HG03457 (cell line): ENCODE results near the gene MYO9B.
"Not testable (repeated sequence)": the region's sequence is repeated elsewhere in the genome, so short reads cannot be mapped to it uniquely, and the experiment has no call there.

ENCODE experiments used
- ATAC-seq: cut with Tn5 transposase; IDR thresholded peaks from one replicate; pipeline ENCODE4 v1.9.1; 2021; ENCODE audit warnings: moderate number of reproducible peaks; ENCODE audit not compliant: unreplicated experiment

MYO9B gene

DNA sequence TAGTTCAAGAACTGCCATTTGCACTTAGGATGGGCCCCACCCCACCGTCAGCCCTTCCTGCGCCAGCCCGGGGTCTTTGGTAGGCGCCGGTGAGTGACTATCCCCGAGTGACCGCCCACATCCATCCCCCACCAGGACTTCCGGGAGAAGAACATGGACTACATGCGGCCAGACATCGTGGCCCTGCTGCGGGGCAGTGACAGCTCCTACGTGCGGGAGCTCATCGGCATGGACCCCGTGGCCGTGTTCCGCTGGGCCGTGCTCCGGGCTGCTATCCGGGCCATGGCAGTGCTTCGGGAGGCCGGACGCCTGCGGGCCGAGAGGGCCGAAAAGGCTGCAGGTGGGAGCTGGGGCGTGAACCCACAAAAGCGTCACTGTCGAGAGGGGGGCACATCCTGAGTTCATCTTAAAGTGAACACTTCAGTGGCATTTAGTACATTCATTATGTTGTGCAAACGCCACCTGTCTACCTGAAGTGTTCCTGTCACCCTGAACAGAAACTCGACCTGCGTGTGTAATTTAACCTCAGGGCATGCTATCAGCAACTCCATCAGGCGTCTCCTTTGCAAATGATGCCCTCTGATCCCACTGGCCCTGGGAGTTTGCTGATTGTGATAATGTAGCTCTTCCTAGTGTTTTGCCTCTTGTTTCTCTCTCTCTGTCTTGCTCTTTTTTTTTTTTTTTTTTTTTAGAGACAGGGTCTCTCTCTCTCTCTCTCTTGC is 97.2 kb downstream of the MYO9B start:
- no peak for ATAC-seq

DNA sequence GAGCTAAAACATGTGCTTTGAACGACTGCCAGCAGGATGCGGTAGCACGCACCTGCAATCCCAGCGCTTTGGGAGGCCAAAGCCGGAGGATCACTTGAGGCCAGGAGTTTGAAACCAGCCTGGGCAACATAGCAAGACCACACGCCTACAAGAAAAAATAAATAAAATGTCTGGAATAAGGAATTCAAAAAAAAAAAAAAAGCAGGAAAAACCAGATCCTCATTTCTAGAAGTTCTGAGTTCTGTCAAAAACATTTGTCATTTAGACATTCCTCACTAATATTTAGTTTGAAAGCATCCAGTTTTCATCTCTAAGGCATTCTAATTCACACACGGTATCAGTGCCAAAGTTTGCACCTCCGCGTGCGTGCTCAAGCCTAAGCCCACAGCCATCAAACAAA is 102.7 kb downstream of the MYO9B start:
- no peak for ATAC-seq

DNA sequence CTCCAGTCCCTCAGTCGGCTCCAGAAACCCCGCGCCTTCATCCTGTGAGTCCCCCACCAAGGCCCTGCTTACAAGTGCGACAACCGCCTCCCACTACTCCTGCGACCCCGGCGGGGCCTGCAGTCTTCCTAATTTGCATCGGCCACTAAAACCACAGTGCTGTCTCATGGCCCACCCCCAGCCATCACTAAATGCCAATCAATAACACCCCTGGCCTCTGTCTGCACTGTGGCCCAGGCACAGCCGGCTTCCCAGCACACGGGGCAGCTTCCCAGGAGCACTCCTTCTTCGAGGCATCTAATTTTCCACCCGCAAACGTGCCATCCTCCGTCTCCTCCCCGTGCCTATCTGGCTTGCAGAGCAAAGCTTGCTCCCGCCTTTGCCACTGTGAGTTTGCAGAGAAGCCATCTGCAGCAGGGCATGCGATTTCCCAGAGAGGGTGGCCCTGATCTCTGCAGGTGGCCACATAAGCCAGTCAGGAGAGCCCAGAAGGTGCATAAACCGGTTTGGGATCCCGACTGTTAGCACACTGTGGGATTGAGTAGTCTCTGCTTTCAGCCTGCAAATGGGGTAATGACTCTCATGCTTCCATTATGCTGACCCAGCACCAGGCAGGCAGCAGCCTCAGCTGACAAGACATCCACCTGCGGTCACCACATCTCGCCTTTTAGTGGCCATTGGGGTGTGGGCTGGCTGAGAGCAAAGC is 105.6 kb downstream of the MYO9B start:
- no peak for ATAC-seq

DNA sequence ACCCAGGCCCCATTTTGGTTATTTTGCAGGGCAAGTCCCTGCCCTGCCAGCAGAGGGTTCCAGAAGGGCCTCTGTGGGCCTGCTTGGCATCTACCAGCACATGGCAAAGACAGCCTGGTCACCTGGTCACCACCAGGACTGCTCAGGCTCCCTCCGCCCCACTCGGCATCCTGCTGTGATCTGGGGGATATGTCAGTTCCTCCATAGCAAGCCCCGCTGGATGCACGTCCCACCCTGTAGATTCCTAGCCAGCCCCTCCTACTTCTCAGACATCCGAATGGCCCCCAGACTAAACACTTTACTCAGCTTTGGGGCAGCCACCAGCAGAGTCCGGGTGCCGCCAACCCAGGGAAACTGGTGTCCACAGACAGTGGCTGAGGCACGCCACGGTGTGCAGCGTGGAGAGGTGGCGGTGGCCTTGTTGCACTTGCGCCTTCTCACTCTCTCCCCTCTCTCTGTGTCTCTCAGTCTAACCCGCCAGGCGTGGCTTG is 107.7 kb downstream of the MYO9B start:
- ATAC-seq, result no peak

DNA sequence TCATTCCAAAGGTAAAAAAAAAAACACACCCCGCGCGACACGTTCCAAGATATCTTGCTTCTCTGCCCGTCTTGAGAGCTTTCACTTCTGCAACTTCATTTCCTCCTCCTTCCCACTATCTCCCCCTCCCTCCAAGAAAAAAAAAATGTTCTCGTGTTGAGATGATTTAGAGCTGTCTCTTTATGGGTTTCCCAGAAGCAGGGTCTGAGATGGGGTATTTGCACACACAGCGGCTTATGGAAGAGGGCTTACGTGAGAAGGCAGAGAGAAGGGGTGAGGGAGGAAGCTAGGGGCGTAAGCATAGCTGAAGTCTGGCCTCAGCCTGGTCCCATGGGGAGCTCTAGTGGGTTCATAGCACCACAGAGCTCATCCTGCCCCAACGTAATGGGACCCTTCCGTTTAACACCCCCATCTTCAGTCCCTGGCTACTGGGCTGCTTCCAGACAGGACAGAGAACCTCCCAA is 108.3 kb downstream of the MYO9B start:
- no peak for ATAC-seq

DNA sequence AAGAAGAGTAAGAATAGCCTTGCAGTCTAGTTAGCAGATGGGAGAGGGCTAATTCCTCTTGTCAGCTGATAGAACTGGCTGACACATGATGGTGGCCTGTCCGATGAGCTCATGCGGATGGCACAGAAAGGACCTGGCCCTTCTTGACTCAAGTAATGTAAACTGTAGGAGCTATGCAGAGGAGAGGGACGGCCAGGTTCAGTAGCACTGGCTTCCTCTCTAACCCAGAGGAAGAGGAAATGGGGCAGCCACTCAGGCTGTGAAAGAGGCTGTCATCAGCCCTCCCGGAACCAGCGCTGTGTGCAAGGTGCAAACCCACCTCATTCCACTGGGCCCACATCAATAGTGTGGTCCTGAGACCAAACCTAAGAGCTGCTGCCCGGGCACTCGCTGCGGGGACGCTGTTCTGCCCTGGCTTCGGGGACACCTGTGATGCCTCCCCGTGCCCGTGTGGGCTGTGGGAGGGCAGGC is 108.8 kb downstream of the MYO9B start:
- no peak for ATAC-seq

DNA sequence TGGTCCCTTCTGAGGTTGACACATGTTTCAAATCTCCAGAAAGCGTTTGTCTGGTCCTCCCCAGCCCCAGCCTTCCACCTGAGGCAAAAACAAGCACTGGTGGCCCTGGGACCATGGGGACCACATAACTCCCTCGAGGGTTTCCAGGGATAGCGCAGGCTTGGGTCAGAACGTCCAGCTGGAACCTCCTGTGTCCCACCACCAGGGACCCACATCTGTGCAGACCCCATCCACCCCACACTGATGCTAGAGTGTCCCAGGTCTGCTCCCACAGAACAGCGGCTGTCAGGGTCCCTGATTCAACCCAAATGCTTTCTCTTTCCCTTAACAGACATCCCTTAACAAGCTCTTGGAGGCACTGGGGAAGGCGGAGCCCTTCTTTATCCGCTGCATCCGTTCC is 110.0 kb downstream of the MYO9B start:
- ATAC-seq, result no peak

DNA sequence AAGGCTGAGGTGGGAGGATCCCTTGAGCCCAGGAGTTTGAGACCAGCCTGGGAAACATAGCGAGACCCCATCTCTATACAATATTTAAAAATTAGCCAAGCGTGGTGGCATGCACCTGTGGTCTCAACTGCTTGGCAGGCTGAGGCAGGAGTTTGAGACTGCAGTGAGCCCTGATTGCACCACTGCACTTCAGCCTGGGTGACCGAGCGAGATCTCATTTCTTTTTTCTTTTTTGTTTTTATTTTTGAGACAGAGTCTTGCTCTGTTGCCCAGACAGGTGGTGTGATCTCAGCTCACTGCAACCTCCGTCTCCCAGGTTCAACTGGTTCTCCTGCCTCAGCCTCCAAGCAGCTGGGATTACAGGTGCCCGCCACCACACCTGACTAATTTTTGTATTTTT is 116.2 kb downstream of the MYO9B start:
- not testable (repeated sequence) for ATAC-seq

DNA sequence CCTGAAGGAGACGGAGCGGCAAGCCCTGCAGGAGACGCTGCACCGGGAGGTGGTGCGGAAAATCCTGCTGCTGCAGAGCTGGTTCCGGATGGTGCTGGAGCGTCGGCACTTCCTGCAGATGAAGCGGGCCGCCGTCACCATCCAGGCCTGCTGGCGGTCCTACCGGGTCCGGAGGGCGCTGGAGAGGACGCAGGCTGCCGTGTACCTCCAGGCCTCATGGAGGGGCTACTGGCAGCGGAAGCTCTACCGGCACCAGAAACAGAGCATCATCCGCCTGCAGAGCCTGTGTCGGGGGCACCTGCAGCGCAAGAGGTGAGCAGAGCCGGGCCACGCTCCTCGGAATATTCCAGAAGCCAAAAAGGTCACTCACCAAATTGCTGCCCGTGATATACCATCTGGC is 117.2 kb downstream of the MYO9B start:
- no peak for ATAC-seq

DNA sequence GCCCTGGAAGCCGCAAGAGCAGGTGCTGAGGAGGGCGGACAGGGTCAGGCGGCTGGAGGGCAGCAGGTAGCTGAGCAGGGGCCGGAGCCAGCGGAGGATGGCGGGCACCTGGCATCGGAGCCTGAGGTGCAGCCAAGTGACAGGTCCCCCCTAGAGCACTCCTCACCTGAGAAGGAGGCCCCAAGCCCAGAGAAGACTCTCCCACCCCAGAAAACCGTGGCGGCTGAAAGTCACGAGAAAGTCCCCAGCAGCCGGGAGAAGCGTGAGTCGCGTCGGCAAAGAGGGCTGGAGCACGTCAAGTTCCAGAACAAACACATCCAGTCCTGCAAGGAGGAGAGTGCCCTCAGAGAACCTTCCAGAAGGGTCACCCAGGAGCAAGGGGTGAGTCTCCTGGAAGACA is 119.0 kb downstream of the MYO9B start:
- no peak for ATAC-seq

DNA sequence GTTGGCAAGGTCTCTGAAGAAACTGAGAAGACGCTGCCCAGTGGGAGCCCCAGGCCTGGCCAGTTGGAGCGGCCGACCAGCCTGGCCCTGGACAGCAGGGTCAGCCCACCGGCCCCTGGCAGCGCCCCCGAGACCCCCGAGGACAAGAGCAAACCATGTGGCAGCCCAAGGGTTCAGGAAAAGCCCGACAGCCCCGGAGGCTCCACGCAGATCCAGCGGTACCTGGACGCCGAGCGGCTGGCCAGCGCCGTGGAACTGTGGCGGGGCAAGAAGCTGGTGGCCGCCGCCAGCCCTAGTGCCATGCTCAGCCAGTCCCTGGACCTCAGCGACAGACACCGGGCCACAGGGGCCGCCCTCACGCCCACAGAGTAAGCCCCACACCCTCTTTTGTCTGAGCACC is 119.5 kb downstream of the MYO9B start:
- ATAC-seq, result no peak

DNA sequence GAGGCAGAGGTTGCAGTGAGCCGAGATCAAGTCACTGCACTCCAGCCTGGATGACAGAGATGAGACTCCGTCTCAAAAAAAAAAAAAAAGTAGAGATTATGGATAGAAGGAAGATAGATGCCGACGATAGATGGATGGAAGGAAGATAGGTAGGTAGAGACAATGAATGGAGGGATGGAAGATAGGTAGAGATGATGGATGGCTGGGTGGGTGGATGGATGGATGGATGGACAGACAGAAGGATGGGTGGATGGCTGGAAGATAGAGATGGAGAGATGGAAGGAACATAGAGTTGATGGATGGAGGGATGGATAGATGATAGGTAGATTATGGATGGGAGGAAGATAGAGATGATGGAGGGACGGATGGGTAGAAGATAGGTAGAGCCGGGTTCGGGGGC is 121.0 kb downstream of the MYO9B start:
- no peak for ATAC-seq

DNA sequence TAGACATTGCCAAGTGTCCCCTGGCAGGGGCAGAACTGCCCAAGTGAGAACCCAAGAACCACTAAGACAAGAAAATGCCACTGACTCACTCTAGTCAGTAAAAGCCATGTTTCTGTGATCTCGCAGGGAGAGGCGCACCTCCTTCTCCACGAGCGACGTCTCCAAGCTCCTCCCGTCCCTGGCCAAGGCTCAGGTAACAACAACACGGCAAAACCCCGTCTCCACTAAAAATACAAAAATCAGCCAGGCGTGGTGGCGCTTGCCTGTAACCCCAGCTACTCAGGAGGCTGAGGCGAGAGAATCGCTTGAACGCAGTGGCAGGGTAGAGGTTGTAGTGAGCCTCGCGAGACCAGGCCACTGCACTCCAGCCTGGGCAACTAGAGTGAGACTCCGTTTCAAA is 122.1 kb downstream of the MYO9B start:
- no peak for ATAC-seq

DNA sequence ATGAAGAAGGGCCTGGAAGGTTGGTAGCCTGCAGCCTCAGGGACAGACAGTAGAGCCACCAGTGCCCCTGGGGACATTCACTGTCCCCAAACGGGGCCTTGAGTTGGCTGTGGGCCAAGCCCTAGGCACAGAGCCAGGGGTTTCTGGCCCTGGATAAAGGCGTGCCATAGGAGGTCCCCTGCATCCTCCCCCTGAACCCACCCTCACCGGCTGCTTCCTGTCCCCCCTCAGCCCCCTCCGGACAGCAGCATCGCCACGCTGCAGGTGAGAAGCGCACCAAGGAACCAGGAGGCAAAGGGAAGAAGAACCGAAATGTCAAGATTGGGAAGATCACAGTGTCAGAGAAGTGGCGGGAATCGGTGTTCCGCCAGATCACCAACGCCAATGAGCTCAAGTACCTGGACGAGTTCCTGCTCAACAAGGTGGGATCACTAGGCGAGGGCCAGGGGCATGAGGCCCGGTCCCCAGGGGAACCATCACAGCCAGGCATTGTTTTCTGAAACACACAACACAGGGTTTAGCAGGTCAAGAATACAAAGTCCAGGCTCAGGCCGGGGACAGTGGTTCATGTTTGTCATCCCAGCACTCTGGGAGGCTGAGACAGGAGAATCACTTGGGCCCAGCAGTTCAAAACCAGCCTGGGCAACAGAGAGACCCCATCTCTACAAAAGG is 125.0 kb downstream of the MYO9B start:
- ATAC-seq, result no peak

DNA sequence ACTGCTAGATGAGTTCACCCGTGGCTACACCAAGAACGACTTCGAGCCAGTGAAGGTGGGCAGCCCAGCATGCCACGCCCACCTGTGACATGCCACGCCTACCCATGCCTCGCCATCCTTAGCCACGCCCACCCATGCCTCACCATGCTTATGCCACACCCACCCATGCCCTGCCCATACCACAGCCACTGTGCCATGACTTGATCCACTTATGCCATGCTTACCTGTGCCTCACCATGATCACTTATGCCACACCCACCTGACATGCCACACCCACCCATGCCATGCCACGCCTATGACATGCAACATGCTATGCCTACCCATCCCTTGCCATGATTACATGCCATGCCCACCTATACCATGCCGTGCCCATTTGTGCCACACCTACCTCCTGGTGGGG is 126.7 kb downstream of the MYO9B start:
- ATAC-seq, result no peak

DNA sequence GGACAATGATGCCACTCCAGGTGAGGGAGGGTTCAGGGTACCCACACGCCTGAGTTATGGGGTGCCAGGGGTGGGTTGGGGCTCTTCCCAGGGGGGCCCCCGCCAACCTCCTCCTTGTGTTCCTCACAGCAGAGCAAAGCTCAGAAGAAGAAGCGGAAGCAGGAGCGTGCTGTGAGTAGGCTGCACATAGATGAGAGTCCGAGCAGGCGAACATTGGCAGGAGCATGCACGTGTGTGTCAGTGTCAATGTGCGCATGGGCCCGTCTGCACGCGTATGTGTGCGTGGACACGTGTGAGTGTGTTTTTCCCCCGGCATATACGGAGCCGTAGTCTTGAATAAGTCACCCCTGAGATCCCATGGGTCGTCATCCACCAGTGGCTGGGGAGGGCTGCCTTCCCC is 127.1 kb downstream of the MYO9B start:
- ATAC-seq, result no peak

DNA sequence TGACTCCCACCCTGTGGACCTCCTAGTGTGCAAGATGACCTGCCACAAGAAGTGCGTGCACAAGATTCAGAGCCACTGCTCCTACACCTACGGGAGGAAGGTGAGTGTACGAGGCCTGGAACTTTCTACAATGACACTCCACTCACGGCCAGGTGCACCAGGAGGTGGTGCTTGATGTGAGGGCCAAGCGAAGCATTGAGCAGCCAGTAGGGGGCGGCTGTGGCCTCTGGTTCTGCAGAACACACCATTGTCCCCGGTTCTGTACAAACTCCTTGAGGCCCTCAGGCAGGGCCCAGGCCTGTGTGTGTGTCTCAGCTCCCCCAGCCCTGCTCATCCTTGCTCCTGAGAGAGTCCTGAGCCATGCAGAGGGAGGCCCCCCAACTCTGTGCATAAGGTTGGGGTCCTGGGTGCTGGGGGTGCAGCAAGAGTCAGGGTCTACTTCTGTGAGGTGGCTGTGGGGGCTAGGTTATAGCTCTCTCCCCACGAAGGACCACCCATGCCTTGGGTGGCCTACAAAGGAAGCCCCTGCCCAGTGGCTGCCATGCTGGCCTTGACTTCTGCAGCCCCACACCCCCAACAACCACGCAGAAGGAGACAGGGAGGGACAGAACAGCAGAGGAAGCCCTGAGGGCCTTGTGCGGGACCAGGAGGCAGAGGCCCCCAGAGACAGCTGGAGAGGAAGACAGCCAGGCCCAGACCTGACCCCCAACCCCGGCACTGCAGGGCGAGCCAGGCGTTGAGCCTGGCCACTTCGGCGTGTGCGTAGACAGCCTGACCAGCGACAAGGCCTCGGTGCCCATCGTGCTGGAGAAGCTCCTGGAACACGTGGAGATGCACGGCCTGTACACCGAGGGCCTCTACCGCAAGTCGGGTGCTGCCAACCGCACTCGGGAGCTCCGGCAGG is 129.9 kb downstream of the MYO9B start:
- no peak for ATAC-seq

DNA sequence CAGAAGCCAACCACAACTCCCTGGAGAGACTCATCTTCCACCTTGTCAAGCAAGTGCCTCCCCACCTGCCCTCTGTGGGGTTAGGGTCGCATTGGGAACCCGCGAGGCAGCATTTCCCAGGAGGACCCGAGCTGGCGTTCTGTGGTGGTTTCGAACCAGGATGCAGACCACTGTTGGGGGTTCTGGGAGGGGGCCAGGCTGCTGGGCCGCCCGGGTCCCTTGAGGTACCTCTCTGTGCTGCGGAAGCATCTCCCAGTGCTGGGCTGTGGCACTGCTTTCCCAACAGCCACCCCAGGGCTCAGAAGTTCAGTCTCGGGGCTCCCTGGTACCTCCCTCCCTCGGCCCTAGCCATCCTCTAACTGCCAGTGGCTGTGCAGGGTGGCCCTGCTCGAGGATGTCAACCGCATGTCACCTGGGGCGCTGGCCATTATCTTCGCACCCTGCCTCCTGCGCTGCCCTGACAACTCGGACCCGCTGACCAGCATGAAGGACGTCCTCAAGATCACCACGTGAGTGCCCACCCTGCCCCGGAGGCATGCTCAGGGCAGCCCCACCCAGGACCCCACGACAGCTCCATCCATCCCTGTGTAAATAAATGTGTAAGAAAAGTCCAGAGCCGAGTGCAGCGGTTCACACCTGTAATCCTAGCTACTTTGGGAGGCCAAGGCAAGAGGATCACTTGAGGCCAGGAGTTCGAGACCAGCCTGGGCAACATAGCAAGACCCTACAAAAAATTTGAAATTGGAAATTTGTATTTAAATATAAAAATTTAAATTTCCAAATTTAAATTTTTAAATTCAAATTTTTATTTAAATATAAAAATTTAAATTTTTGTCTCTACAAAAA is 131.4 kb downstream of the MYO9B start:
- ATAC-seq, result no peak

DNA sequence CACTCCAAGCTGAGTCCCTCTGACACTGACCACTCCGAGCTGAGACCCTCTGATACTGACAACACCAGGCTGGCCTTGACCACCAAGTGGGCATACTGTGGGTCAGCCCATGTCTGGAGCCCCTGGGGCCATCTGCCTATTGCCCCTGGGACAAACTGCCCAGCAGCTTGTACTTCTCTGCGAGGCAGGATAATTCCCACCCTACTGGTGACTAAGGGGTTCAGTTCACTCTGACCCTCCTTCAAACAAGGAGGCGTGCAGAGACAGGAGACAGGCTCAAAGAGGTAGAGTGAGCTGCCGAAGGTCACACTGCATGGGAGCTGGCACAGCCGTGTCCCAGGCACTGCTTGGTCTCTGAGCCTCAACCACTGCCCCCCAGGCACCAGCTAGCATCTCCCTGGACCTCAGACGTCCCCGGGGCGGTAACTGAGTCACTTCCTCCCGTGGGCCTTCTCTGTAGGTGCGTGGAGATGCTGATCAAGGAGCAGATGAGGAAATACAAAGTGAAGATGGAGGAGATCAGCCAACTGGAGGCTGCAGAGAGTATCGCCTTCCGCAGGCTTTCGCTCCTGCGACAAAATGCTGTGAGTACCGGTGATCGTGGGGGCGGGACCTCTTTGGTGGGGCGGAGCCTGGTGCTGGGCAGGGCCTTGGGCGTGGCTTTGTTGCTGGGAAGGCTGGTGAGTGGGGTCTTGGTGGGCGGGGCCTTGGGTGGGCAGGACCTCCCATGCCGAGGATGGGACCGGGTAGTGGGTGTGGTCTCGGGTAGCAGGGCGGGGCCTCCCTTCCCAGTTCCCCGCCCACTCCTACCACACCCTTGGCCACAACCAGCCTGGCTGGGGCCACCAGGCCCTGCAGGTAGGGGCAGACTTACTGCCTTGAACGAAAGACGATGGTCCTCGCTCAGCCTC is 133.8 kb downstream of the MYO9B start:
- no peak for ATAC-seq
